Astrocyte (in vitro differentiated cells and primary cell): ENCODE results near the gene IGFBP1.

Experiments
- EZH2 ChIP-seq: IDR thresholded peaks from 2 replicates; pipeline ENCODE4 v1.6.1; 2012; ENCODE audit warnings: mild to moderate bottlenecking, low read length, inconsistent platforms; ENCODE audit not compliant: insufficient read depth
- TF ChIP-seq, protein P1 (sequence below): IDR thresholded peaks from 2 replicates; pipeline ENCODE4 v1.5.1; 2011; ENCODE audit warnings: low read depth, mild to moderate bottlenecking, inconsistent platforms, low read length, moderate library complexity; ENCODE audit not compliant: insufficient read depth

GRCh38 chr7:45873035-45873354 is 15.3 kb upstream of the IGFBP1 start, which contains the start of gene CCDC201:
- TF ChIP-seq, protein P1, sequence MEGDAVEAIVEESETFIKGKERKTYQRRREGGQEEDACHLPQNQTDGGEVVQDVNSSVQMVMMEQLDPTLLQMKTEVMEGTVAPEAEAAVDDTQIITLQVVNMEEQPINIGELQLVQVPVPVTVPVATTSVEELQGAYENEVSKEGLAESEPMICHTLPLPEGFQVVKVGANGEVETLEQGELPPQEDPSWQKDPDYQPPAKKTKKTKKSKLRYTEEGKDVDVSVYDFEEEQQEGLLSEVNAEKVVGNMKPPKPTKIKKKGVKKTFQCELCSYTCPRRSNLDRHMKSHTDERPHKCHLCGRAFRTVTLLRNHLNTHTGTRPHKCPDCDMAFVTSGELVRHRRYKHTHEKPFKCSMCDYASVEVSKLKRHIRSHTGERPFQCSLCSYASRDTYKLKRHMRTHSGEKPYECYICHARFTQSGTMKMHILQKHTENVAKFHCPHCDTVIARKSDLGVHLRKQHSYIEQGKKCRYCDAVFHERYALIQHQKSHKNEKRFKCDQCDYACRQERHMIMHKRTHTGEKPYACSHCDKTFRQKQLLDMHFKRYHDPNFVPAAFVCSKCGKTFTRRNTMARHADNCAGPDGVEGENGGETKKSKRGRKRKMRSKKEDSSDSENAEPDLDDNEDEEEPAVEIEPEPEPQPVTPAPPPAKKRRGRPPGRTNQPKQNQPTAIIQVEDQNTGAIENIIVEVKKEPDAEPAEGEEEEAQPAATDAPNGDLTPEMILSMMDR = no peak
- TF ChIP-seq EZH2 = no peak
